Measurements from ENCODE around the gene RABGAP1L.

DNA sequence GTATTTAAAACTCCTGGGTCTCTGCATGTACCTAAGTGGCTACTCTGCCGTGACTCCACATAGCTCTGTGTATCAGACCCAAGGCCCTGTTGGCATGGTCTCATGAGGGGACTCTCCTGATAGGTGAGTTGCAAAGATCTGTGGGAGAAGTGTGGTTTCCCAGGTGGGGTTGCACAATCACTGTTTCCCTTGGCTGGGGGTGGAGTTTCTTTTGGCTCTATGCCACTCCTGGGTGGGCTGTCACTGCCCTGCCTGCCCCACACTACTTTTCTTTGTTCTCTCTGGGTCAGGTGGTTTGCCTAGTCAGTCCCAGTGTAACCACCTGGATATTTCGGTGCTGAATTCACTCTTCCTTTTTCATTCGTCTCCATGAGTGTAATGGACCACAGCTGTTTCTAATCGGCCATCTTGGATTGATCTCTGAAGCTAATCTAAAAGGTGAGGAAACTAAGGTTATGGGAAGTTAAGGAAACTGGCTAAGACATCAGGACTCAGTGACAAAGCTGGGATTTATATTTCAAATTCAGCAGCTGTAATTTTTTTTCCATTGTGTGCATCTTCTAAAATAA lies 743.3 kb downstream of the RABGAP1L start:
- TF ChIP-seq EZH2 (IDR thresholded peaks at IDR 0.05) (no peak), POLR2AphosphoS5 (IDR thresholded peaks at IDR 0.05; ENCODE audit: borderline replicate concordance, low read depth, low read length) (no peak)
